Right lobe of liver (tissue), 6 donors: ENCODE results near the gene TMCO1. TPM values are rescaled to one million over a fixed set of nuclear protein-coding genes. Genes with fewer than 3 reads are reported as not detected.

ENCODE experiments used
- ATAC-seq, 4 donors: fragments of 200-7000 bp; cut with Tn5 transposase; one replicate each; pipeline ENCODE4 v1.9.1; 2020; ENCODE audit warnings: mild to moderate bottlenecking in 4 of 4, moderate library complexity in 4 of 4
- DNase-seq, 3 donors: peaks; one replicate each; pipeline ENCODE4 v3.0.0-alpha.2; 2020
- H3K27ac ChIP-seq, 3 donors: fragments of 200-600 bp; one replicate each; pipeline ENCODE4 v1.8.0; 2022
- H3K27me3 ChIP-seq, 2 donors: fragments of 200-600 bp; one replicate each; pipeline ENCODE4 v1.8.0; 2022
- H3K36me3 ChIP-seq, 4 donors: fragments of 200-600 bp; sonication (generic) in 1 of 4; one replicate each; pipeline versions ENCODE4 v1.5.1 to v1.8.0; 2017 to 2022; ENCODE audit warnings: control low read depth in 1 of 4
- H3K4me1 ChIP-seq, 4 donors: fragments of 200-600 bp; sonication (generic) in 1 of 4; one replicate each; pipeline versions ENCODE4 v1.5.1 to v1.8.0; 2017 to 2022; ENCODE audit warnings: control low read depth in 1 of 4
- H3K4me3 ChIP-seq, 3 donors: fragments of 200-600 bp; one replicate each; pipeline ENCODE4 v1.8.0; 2022
- H3K9me3 ChIP-seq, 4 donors: fragments of 200-600 bp; sonication (generic) in 1 of 4; one replicate each; pipeline versions ENCODE4 v1.5.1 to v1.8.0; 2017 to 2022; ENCODE audit warnings: control low read depth in 1 of 4
- CTCF ChIP-seq, 4 donors: fragments of 200-600 bp in 3 of 4; fragments of 450-650 bp in 1 of 4; IDR thresholded peaks; one replicate each; pipeline versions ENCODE4 v1.5.1 to v1.8.0; 2016 to 2022; ENCODE audit warnings: antibody characterized with exemption in 4 of 4, mild to moderate bottlenecking in 2 of 4
- POLR2A ChIP-seq: fragments of 450-650 bp; IDR thresholded peaks from one replicate; pipeline ENCODE4 v1.6.1; 2017; ENCODE audit warnings: antibody characterized with exemption, mild to moderate bottlenecking
- WGBS: methylation state at CpG from one replicate; pipeline ENCODE4 v1.1.6; 2018; ENCODE audit warnings: low coverage, low lambda C conversion rate; ENCODE audit not compliant: insufficient coverage; ENCODE audit errors: missing lambda C conversion rate; 5-methylcytosine and 5-hydroxymethylcytosine counted together
- intact Hi-C, 2 donors: fragments of 100-400 bp; cut with DNase I; formaldehyde crosslinking; loops; one replicate each; pipeline versions ENCODE4 v1.11.2 to v1.14.1; 2022
- total RNA-seq, 6 experiments: library from RNA; depleted of rRNA in 2 of 6; stranded (reverse); fragments of >200 nt in 2 of 6; fragmentation: NEBNext Ultra II Directional in 3 of 6; extraction: Animal tissue kit (Norgen Biotek cat#: 25700) in 3 of 6; gene quantifications; one replicate each; pipeline versions ENCODE4 v1.1.0 to v1.2.4, GENCODE V29; 2016 to 2023
- donor health status: DM: no; HTN: yes; CAD: no.
- donor health status: DM: no; HTN: no; CAD: no.
- donor health status: DM: no; HTN: no; CAD: no.
- donor health status: DM: no; HTN: yes; CAD: no.
- donor health status: DM: no; HTN: yes; CAD: no.

Gene TMCO1
- total RNA-seq, 6 experiments from 2014 or later: 54.7 to 92.9 (median 75.9) TPM

DNA sequence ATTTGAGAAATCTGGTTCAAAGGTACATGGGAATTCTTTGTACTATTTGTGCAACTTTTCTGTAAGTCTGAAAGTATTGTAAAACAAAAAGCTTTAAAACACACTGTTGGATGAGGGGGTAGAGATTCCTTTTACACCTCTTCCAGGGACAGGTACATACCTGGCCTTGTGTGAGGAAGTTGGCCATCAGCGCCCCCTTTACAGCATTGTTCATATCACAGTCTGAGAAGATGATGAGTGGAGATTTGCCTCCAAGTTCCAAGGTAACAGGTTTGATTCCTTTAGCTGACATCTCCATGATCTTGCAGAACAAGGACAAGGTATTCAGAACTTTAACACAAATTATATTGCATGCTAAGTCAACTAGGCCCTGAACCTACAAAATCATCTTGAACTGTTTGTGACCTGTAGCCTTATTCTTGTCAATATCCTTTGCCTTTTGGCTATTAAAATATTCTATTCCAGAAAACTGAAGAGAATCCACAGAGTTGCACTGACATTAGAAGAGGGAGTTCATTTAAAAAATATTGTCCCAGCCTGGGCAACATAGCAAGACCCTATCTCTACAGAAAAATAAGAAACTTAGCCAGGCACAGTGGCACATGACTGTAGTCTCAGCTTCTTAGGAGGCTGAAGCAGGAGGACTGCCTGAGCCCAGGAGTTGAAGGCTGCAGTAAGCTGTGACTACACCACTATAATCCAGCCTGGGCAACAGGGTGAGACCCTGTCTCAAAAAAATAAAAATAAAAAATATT, 89.2 kb downstream of the TMCO1 start:
- intact Hi-C loops: no loop called here
- H3K4me3 ChIP-seq: no peak overlapping the region
- peaks cover 0 to 60% (median 23%) of the 10 kb centered on the region in 4 donors for H3K36me3 ChIP-seq
- peaks cover 0 to 17% (median 4%) of the 10 kb centered on the region in 4 donors for H3K4me1 ChIP-seq
- TF ChIP-seq POLR2A (no peak), CTCF (IDR thresholded peaks at IDR 0.05) (no peak)
- no peaks in the 10 kb centered on the region for H3K27me3 ChIP-seq
- DNase-seq (no peak), ATAC-seq (no peak)
- WGBS: 86% methylated on average over 1 of the region's 1 CpG
- H3K9me3 ChIP-seq: no peaks in the 10 kb centered on the region
- peak overlapping the region in 2 of 3 donors; percentile 20 to 64 for H3K27ac ChIP-seq

- Histone ChIP-seq H3K27ac (no peak overlapping the region), H3K4me1 (peaks cover 0 to 9% (median 0%) of the 10 kb centered on the region in 4 donors), H3K36me3 (peaks cover 0 to 60% (median 23%) of the 10 kb centered on the region in 4 donors), H3K27me3 (no peaks in the 10 kb centered on the region), H3K9me3 (no peaks in the 10 kb centered on the region), H3K4me3 (no peak overlapping the region)
- TF ChIP-seq POLR2A (no peak), CTCF (IDR thresholded peaks at IDR 0.05) (no peak)
- DNase-seq (no peak), ATAC-seq (no peak)
- intact Hi-C loops: no loop called here
- WGBS: 0% methylated on average over 2 of the region's 2 CpGs
Measured at GRCh38 chr1:165678509-165678908, 90.2 kb downstream of the TMCO1 start.

Other genes with a start within 250 kb of the TMCO1 start
- gene LRRC52, start 224.9 kb downstream of the TMCO1 start, total RNA-seq: not detected
- 100 to 1,000 TPM in 3 of 6 experiments, 10 to 100 TPM in 3; 74.0 to 141 (median 103) TPM for gene MGST3, start 137.6 kb downstream of the TMCO1 start, total RNA-seq
- 100 to 1,000 TPM in 3 of 6 experiments, 10 to 100 TPM in 3; 69.7 to 139 (median 93.8) TPM for gene ALDH9A1, start 70.3 kb downstream of the TMCO1 start, total RNA-seq
- gene UCK2, start 58.7 kb upstream of the TMCO1 start, total RNA-seq: 10 to 100 TPM in 3 of 6 experiments, 1 to 10 TPM in 3; 8.4 to 22.9 (median 10.4) TPM